KOPT-K1 (cell line): ENCODE data around the gene SIGLEC8.

Experiments used
- H3K27ac ChIP-seq: fragments of 200-600 bp; sonication (generic); 2 replicates; pipeline ENCODE4 v1.5.1; 2016; ENCODE audit warnings: antibody characterized with exemption, mild to moderate bottlenecking, low read depth, low read length; ENCODE audit not compliant: poor library complexity, severe bottlenecking
- H3K36me3 ChIP-seq: fragments of 200-600 bp; sonication (generic); 2 replicates; pipeline ENCODE4 v1.5.1; 2017; ENCODE audit warnings: antibody characterized with exemption, mild to moderate bottlenecking, low read length, moderate library complexity; ENCODE audit not compliant: insufficient read depth
- H3K9me3 ChIP-seq: fragments of 200-600 bp; sonication (generic); 2 replicates; pipeline ENCODE4 v1.5.1; 2017; ENCODE audit warnings: antibody characterized with exemption, low read length, mild to moderate bottlenecking; ENCODE audit not compliant: insufficient read depth, poor library complexity, severe bottlenecking

SIGLEC8 gene

DNA sequence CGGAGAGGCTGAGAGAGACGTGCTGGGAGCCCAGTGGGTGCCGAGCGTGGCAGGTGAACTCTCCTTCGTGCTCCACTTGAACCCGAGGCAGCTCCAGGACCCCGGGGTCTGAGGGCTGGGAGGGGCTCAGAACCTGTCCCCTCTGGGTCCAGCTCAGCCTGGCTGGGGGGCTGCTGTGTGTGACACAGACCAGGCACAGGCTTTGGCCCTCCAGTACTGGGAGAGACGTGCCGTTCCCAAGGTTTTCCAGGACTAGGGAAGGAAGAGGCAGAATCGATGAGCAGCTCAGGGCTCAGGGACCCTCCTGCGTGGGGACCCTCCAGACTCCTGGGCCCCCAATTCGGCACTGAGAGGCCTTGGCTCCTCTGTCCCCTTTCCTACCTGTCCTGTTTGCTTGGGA is 43.1 kb downstream of the SIGLEC8 start:
- Histone ChIP-seq H3K27ac (no peak overlapping the region), H3K36me3 (no peaks in the 10 kb centered on the region), H3K9me3 (no peaks in the 10 kb centered on the region)

DNA sequence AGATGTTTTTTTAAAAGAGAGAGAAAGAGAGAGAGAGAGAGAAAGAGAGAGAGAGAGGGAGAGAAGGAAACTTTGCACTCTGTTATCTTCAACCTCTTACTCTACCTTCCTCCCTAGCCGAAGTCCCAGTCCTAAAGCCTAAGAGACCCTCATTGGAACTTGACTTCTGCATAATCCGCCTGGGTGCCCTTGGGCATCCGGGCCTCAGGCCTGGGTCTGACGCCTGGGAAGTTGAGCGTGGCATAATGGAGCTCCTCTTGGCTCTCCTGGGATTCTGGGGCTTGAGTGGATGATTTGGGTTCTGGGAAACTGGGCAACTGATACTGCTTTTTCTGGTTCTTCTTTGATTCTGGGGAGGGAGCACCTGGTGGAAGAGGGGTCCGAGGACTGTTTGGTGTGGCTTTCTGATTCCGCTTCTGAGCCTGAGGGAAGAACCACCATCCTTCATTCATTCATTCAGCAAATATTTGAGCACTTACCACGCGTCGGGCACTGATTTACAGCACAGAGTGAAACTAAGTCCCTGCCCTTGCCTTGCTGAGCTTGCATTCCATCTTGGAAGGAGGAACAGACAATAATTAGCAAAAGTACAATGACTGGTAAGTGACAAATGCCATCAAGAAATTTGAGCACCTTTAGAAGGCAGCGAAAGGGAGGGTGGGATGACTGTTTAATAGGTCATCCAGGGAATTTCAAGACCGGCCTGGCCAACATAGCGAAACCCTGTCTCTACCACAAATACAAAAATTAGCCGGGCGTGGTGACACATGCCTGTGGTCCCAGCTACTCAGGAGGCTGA is 47.1 kb downstream of the SIGLEC8 start:
- Histone ChIP-seq H3K9me3 (peaks cover 2% of the 10 kb centered on the region), H3K36me3 (no peaks in the 10 kb centered on the region), H3K27ac (no peak overlapping the region)

DNA sequence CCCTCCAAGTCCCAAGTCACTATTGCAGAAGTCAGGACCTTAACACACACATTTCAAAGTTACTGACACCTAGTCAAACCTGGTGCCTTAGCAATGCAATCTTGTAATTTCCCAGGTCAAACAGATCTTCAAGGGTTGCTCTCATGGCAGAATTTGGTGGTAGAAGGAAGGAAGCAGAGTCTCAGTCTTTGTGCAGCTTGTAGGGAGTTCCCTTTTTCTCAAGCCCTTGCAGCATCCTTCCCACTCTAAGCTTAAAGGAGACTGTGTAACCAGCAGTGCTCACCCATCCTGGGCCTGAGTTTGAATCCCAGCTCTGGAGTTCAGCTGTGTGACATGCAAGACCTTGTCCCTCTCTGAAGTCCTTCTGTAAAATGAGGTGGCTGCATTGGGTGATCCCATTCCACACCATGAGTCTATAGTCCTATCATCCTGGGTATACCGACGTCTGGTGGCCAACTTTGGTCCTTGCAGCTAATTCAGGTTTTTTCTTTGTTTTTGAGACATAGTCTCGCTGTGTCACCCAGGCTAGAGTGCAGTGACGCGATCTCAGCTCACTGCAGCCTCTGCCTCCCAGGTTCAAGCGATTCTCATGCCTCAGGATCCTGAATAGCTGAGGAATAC is 50.6 kb downstream of the SIGLEC8 start:
- H3K9me3 ChIP-seq, result peaks cover 21% of the 10 kb centered on the region
- H3K36me3 ChIP-seq, result no peaks in the 10 kb centered on the region; the same call in 1 of the 2 replicates
- no peak overlapping the region for H3K27ac ChIP-seq

DNA sequence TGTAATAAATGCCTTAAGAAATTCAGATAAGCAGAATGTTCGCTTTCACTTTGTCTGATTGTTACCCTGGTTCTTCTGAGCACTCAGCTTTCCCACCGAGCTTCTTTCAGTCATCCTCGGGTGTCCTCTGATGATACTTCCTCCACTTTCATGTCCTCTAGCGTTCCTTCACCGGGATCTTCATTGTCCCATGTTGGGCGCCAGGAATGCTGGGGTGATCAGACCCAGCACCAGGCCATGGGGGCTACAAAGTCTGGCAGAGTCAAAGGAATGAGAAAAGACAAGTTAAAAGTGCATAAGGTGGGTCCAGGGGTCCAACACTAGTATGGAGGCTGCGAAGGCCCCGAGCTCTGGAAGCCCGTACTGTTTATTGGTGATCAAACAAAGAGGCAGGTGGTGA is 56.1 kb downstream of the SIGLEC8 start:
- Histone ChIP-seq H3K27ac (no peak overlapping the region), H3K9me3 (peaks cover 37% of the 10 kb centered on the region), H3K36me3 (peaks cover 8% of the 10 kb centered on the region; the same call in 1 of the 2 replicates)
